SW 1271 (cell line): Measurements from ENCODE around the gene AHRR.
"Not testable (repeated sequence)": the region's sequence is repeated elsewhere in the genome, so short reads cannot be mapped to it uniquely, and the experiment has no call there.

Experiments
- DNase-seq, 2 experiments: peaks; one replicate each; lab custom pipeline; 2025; lab: John Stamatoyannopoulos, UW

AHRR gene

DNA sequence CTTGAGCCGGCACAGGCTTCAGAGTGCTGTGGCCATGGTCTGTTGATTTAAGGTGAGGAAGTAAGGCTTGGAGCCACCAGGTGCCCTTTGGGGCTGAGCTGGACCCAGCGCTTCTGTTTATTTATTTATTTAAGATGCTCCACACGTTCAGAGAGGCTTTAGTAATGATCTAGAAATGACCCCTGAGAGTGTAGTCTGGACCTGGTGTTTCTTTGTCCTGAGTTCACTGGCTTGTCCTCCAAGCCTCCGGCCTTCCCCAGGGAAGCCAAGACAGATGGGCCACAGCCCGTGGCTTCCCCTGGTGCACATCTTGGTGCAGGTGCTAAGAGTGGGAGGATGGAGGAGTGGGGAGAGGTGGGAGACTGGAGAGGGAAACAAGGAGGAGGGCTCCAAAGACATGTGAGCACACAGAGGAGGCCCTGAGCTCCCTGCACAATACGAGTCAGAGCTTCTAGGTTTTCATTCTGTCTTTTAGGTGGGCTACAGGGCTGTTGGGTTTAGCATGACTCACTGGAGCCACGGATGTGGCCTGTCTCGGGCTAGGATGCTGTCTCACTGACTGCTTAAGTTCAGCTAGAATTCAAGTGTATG is 56.9 kb downstream of the AHRR start:
- no peak for DNase-seq

DNA sequence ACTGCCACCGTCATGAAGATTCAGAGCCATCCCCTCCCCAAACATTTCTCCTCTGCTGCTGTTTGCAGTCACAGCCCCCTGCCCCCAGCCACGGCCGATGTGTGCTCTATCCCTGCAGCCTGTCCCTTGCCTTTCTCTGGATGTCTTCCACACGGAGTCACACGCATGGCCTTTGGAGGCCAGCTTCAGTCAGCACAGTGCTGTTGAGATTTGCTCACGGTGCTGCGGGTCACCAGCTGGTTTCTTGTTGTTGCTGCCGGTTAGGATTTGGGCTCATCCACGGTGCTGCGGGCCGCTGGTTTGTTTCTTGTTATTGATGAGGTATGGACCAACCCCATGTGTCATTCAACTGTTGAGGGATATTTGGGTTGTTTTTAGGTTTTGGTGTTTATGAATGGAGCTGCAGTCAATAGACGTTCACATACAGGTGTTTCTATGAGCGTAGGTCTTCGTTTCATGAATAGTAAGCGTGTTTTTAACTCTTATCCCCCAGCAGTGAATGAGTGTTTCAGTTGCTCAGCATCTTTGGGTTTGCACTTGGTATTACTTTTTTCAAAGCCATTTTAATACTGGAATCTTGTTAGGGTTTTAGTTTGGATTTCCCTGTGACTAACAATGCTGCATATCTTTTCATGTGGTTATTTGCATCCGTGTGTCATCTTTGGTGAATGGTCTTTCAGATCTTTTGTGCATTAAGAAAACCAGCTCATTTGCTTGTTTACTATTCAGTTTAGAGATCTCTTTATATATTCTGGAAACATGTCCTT is 57.6 kb downstream of the AHRR start:
- no peak for DNase-seq

DNA sequence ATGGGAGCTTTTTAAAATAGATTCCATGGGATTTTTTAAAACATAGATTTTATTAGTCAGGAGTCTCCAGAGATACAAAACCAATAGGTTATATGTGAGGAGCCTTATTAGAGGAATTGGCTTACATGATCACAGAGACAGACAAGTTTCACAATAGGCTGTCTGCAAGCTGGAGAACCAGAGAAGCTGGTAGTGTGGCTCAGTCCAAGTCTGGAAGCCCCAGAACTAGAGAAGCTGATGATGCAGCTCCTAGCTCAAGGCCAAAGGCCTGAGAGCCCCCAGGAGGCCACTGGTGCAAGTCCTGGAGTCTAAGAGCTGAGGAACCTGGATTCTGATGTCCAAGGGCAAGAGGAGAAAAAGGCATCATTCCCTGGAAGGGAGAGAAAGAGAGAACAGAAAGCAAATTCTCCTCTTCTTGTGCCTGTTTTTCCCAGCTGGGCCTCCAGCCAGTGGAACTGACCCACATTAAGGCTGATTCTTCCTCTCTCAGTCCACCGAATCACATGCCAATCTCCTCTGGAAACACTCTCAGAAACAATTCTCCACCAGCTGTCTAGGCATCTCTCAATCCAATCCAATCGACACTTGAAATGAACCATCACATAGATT is 59.3 kb downstream of the AHRR start:
- no peak for DNase-seq

DNA sequence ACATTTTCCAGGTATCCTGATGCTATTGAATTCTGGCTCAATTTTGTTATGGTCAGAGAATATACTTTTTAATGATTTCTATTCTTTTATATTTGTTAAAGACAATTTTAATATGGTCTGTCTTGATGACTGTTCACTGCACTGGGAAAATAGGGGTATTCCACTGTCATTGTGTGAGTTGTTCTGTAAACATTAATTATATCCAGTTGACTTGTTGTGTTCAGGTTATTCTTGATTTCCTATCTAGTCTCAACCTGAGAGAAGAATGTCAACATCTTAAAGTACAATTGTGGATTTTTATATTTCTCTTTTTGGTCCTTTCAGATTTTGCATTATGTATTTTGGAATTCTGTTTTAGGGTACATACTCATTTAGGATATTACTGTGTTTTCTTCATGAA is 61.6 kb downstream of the AHRR start:
- no peak for DNase-seq

DNA sequence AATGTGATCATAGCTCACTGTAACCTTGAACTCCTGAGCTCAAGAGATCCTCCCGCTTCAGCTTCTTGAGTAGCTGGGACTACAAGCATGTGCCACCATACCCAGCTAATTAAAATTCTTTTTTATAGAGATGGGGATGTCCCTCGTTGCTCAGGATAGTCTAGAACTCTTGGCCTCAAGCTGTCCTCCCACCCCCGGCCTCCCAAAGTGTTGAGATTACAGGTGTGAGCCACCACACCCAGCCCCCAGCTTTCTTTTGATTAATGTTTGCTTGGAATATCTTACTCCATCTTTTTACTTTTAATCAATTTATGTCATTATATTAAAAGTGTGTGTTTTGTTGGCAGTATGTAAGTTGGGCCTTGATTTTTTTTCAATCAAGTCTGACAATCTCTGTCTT is 62.1 kb downstream of the AHRR start:
- DNase-seq: no peak

DNA sequence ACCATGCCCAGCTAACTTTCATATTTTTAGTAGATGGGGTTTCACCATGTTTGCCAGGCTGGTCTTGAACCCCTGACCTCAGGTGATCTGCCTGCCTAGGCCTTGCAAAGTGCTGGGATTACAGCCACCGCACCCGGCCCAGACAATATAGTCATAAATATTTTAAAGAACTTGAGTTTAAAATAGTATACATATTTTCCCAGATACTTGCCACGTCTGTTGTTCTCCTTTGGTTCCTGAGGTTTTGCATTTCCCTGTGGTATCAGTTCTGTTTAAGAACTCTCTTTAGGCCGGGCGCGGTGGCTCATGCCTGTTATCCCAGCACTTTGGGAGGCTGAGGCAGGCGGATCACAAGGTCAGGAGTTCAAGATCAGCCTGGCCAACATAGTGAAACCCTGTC is 63.1 kb downstream of the AHRR start:
- not testable (repeated sequence) for DNase-seq

DNA sequence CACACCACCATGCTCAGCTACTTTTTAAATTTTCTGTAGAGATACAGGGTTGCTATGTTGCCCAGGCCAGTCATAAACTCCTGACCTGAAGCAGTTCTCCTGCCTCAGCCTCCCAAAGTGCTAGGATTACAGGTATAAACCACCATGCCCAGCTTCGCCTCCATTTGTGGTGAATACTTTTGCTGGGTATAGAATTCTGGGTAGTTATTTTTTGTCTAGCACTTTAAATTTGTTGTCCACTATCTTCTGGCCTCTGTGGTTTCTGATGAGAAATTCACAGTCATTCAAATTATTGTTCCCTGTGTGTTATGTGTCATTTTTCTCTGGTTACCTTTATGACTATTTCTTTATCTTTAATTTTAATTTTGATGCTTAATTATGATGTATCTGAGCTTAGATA is 63.8 kb downstream of the AHRR start:
- DNase-seq: no peak

DNA sequence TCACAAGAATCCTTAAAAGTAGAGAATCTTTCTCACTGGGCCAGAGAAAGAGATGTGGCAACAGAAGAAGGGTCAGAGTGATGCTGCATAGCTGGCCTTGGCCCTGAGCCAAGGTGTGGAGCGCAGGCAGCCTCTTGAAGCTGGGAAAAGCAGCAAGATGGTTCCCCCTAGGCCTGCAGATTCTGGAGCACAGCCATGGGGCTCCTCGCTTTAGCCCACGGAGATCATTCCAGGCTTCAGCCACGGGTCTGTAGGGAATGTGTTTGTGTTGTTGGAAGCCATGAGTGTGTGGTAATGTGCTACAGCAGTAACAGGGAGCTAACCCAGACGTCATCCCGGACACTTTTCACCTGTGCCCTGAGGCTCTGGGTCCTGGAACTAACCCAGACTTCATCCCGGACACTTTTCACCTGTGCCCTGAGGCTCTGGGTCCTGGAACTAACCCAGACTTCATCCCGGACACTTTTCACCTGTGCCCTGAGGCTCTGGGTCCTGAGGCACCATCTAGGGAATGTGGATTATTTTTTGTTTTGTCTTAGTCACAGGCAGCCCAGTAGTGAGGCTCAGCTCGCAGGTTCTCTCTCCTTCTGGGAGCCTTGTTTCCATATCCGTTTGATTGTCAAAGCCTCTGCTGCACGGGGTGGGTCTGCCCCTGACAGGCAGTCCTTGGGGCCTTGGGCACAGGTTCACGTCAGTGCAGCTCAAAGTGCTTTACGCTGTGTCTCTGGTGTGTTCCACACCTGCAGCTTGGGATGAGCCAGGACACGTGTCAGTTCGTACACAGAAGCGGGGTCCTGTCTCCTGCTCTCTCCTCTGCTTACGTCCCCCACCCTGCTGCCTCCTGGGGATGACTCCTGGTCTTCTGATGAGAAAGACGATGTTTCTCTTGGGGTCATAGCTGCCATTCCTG is 65.2 kb downstream of the AHRR start:
- DNase-seq: no peak

DNA sequence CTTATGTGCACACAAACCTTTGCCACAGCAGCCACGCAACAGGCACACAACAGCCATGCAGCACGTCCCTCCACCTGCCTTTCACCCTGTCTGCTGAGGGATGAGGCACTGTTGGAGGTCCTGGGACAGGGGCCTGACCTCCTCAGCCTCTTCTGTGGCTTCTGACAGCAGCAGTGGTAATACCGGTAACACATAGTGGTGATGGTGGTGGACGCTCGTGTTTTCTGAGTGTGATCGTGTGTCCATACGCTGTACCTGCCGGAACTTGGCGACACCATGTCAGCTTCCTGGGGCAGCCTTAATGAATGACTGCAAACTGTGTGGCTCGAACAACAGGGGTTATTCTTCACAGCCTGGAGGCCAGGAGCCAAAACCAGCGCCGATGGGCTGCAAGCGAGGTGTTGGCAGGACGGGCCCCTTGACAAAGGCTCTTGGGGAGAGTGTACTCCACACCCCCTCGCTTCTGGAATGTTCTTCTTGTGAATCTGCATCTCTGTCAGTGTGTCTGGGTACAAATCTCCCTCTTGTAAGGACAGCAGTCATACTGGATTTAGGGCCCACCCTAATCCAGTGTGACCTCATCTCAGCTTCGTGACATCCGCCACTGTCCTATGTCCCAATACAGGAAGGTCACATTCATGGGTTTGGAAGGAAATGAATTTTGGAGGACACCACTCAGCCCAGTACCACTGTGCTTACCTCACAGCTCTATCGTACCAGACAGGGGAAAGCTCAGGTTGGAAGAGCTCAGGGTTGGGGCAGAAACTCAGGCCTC is 66.2 kb downstream of the AHRR start:
- no peak for DNase-seq

DNA sequence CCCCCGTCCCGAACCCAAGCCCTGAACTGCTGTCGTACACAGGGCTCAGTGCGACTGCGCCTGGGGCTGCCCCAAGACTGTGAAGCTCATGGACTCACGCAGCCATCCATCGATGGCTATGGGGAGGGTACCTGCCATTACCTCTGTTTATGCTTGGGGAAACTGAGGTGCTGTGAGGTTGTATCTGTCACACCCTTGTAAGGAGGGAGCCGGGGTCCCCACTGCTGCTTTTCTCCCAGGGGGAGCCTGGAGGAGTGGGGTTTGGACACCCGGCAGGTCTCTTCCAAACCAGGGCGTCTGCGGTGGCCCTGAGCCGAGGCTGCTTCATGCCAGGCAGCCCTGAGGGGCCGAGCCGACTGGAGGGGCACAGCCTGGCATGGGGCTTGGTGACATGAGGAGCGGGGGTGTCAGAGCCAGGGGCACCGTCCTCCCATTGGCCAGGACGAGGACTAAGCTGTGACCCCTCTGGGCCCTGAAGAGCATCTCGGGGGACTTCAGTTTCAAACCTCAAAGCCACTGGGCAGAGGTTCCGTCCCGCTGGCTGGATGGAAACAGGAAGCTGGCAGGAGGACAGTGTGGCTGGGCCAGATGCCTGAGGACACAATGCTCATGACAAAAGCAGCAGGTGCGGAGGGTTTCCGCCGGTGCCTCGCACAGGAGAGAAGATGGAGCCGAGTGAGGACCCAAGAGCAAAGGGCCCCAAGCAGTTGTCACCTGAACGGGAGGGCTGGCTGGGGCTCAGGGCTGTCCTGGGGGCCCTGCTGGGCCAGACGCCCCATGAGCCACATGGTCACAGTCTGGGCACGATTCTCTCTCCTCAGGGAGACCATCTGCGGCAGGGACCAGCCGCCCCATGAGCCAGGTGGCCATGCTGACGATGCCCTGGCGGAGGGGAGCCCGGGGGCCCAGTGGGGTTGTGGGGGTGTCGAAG is 67.0 kb downstream of the AHRR start:
- DNase-seq: no peak

DNA sequence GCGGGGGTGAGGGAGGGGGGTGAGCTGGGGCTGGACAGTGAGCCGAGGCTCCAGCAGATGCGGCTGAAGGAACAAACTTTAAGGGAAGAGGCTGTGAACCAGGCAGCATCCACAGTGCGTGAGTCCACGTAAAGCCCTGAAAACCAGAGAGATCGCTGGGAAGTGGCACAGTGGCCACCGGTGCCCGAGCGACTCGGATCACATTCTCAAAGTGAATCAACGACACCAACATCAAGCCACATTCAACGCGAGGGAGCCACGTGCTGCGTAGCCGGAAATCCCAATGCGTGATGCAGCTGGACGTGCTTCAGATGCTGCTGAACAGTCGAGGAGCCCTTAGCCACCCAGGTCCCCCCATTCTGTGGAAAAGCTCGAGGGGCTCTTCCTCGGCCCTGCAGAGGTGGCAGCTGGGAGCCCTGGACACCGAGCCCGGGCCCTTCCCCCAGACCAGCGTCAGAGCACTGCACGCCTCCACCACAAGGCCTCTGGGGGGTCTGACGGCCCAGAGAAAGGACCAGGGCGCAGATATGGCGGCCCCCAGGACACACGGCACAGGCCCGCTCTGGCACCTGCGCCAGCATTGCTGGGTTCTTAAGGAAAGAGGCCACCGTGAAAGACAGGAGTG is 67.8 kb downstream of the AHRR start:
- DNase-seq: no peak

DNA sequence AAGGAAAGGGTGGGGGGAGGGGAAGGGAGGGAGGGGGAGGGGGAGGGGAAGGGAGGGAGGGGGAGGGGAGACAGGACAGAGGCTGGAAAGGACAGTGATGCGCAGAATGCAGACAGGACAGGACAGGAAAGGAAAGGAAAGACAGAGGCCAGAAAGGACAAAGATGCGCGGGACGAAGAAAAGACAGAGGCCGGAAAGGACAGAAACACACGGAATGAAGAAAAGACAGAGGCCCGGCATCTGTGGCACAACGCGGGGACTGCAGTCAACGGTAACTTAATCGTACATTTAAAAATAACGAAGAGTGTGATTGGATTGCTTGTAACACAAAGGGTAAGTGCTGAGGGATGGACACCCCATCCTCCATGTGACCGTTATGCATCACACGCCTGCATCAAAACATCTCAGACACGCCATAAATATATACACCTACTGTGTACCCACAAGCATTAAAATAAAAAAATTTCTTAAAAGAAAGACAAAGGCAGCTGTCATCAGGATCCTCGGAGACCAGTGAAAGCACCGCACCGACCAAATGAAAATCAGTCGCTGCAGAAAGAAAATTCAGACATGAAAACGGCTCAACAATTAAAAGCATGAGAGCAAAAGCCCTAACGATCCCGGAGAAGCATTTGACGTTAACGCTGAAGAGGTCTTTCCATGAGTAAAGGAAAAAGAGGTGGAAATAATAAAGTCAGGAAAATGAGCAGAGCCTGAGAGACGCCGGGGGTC is 68.5 kb downstream of the AHRR start:
- DNase-seq: no peak

DNA sequence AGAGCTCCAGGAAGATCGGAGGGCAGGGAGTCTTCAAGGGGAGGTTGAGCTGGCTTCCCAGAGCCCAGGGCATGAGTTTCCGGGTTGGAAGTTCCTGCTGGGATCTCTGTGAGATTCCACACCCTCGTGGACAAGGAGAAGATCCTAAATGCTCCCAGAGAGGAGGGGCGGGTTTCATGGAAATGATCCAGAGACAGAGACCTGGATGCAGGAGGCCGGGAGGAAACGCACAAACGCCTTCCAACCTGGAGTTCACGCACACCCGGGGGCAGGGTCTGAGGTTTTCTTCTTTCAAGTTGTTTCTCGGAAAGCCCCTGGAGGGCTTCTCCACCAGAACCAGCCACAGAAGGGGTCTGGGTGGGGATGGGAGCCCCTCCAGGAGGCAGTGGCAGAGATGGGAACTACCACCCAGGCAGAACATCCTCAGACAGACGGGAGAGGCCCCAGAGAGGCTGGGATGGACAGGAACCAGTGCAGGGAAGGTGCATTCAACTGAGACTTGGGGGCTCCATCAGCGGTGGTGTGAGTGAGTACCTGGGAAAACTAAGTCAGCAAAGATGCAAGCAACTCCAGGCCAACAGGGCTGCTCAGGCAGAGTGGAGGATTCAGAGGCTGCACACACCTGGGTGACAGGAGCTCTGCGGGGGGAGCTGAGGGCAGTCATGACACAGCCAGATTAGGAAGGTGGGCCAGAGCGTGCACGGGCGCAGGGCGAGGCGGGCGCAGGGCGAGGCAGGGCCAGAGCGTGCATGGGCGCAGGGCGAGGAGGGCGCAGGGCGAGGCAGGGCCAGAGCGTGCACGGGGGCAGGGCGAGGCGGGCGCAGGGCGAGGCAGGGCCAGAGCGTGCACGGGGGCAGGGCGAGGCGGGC is 69.3 kb downstream of the AHRR start:
- no peak for DNase-seq

DNA sequence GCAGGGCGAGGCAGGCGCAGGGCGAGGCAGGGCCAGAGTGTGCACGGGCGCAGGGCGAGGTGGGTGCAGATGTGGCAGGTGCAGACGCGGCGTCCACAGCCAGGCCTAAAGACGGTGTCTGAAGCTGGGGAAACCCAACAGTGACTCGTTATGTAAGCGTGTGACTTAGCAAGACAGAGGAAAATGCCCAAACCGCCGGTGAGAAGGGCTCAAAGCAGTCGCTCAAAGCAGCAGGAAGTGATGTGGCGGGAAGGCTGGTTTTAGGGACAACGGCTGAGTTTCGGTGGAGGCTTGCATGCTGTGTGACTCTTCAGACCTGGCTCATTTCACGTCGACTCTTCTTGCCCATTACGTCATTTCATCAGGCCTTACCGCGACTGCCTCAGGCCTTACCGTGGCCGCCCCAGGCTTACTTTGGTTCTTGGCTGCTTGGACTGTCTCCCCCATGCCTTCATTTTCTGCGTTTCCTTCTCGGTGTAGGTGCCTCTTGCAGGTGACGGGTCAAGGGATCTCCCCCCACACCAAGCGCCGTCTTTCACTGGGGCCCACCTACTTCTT is 71.0 kb downstream of the AHRR start:
- peak in 1 of 2 experiments; percentile 16 for DNase-seq

DNA sequence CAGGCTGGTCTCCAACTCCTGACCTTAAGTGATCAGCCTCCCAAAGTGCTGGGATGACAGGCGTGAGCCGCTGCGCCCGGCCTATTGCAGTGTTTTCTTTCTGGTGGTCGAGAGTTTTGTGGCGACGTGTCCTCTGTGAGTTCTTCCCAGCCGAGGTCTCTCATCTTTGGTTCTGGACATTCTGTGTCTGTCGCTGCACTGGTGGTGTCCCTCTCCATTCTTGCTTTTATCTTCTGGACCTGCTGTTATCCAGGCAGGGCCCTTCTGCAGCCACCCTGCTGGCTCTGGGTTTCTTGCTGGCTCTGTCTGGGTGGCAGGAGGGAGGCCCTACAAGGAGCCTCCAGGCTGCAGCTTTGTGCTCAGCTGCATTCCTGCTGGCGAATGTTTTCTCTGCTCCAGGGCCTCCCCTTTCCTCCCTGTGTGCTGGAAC is 72.3 kb downstream of the AHRR start:
- DNase-seq: no peak

DNA sequence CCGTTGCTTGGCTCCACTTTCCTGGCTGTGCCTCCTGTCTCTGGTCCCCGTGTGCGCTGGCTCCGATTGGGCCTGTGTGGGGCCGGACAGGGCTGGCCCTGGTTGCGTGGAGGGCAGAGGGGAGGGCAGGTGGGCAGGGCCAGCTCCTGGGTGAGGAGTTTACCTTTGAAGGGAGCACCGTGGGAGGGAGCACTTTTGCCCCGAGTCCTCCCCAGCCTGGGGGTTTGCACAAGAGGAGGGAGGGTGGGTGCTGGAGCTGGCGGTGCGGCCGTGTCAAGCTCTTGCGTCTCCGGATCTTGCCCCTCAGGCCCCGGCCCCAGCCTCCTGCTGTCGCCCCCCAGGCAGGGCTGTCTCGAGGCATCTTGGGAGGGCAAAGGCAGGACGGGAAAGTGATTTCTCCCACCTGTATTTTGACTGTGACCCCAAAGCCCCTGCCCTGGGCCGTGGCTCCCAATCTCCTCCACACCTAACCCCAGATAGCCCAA is 73.2 kb downstream of the AHRR start:
- no peak for DNase-seq

DNA sequence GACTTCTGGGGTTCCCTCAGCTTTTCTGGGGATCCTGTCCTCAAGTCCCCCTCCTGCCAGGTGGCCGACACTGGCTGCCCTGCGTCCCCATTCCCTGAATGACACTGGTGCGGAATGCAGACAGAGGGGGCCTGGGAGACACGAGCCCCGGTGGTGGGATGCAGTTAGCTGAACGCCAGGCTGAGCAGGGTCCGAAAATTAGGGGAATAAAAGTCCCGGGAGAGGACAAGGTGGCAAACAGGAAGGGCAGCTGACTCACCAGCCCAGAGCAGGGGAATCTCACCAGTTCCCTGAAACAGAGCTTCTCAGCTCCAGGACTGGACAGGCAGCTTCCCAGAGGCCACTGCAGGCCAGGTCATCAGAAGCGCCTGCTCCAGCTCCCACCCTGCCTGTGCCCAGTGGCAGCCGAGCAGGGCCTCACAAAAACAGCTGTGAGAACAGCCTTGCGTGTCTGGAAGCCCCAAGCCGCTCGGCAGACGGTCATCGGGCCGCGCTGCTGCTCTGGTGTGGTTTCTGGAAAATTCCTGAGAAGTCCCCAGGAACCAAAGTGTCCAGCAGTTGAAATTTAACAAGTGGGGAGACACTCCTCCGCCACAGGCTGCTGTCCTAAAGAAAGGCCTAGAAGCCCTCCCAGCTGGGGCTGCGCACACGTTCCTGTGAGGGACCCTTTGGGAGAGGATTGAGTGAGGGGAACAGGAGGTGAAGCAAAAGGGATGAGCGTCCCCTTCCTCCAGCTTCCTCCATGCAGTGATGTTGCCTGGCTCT is 73.8 kb downstream of the AHRR start:
- DNase-seq: peak in 1 of 2 experiments; percentile 15
